ENCODE measurements around the gene RAPGEF2.

DNA sequence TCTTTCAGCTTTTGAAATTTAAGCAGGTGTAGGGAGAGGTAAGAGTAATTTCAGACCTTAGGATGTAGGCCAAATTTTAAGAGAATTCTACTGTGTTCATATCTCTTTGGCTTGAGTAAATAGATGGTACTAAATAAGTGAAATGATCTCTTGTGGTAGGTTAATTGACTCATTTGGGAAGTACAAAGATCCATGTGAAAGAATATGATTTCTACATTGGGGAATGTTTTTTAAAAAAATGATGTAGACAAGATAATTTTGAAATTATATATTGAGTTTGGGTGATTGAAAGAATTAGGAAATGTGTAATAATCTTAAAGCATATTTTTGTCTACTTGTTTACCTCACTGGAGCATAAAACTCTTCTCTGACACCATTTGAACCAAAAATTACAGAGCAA is 35.6 kb downstream of the RAPGEF2 start:
- TF ChIP-seq, protein P1, sequence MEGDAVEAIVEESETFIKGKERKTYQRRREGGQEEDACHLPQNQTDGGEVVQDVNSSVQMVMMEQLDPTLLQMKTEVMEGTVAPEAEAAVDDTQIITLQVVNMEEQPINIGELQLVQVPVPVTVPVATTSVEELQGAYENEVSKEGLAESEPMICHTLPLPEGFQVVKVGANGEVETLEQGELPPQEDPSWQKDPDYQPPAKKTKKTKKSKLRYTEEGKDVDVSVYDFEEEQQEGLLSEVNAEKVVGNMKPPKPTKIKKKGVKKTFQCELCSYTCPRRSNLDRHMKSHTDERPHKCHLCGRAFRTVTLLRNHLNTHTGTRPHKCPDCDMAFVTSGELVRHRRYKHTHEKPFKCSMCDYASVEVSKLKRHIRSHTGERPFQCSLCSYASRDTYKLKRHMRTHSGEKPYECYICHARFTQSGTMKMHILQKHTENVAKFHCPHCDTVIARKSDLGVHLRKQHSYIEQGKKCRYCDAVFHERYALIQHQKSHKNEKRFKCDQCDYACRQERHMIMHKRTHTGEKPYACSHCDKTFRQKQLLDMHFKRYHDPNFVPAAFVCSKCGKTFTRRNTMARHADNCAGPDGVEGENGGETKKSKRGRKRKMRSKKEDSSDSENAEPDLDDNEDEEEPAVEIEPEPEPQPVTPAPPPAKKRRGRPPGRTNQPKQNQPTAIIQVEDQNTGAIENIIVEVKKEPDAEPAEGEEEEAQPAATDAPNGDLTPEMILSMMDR (IDR thresholded peaks at IDR 0.05; ENCODE audit: low read depth, low read length) = no peak
- no peak for TF ChIP-seq POLR2A (IDR thresholded peaks at IDR 0.05; ENCODE audit: extremely low read depth, insufficient read length)

All from NB4 (cell line).